Fibroblast of the conjunctiva (primary cell): ENCODE measurements around the gene IMPA2.

ENCODE experiments used
- DNase-seq: peaks from one replicate; pipeline ENCODE4 v3.0.0-alpha.2; 2010; ENCODE audit warnings: low read depth

IMPA2 gene

GRCh38 chr18:11990539-11990938 is 9.2 kb downstream of the IMPA2 start:
- DNase-seq: no peak

GRCh38 chr18:11991021-11991795 is 9.9 kb downstream of the IMPA2 start:
- DNase-seq: no peak

- no peak for DNase-seq
Measured at GRCh38 chr18:11992096-11992790, 10.9 kb downstream of the IMPA2 start.

GRCh38 chr18:11993264-11993916 is 12.1 kb downstream of the IMPA2 start:
- DNase-seq: no peak

GRCh38 chr18:11994336-11994702 is 13.0 kb downstream of the IMPA2 start:
- peak; percentile 68 for DNase-seq

- DNase-seq: no peak
Measured at GRCh38 chr18:11994703-11995444, 13.6 kb downstream of the IMPA2 start.

GRCh38 chr18:11995445-11996189 is 14.3 kb downstream of the IMPA2 start:
- peak; percentile 63 for DNase-seq

- DNase-seq: no peak
Measured at GRCh38 chr18:11996190-11996754, 15.0 kb downstream of the IMPA2 start.

- no peak for DNase-seq
Measured at GRCh38 chr18:11996907-11997306, 15.6 kb downstream of the IMPA2 start.

GRCh38 chr18:11997466-11997865 is 16.2 kb downstream of the IMPA2 start:
- no peak for DNase-seq

- no peak for DNase-seq
Measured at GRCh38 chr18:11998193-11998592, 16.9 kb downstream of the IMPA2 start.

GRCh38 chr18:11999429-11999828 is 18.1 kb downstream of the IMPA2 start:
- no peak for DNase-seq

GRCh38 chr18:12000072-12000659 is 18.9 kb downstream of the IMPA2 start:
- no peak for DNase-seq

- no peak for DNase-seq
Measured at GRCh38 chr18:12001421-12001820, 20.1 kb downstream of the IMPA2 start.

GRCh38 chr18:12003894-12004293 is 22.6 kb downstream of the IMPA2 start:
- no peak for DNase-seq

GRCh38 chr18:12005538-12006487 is 24.5 kb downstream of the IMPA2 start:
- no peak for DNase-seq

GRCh38 chr18:12006488-12006840 is 25.2 kb downstream of the IMPA2 start:
- DNase-seq: no peak

GRCh38 chr18:12007063-12007462 is 25.8 kb downstream of the IMPA2 start:
- no peak for DNase-seq

GRCh38 chr18:12008181-12008767 is 27.0 kb downstream of the IMPA2 start:
- DNase-seq: no peak
